Measurements from ENCODE around the gene IFFO2. TPM values are rescaled to one million over a fixed set of nuclear protein-coding genes. Genes with fewer than 3 reads are reported as not detected.

IFFO2 gene
- total and polyA plus RNA-seq, 2 experiments from 2014 or later = 0.71 to 7.5 TPM

DNA sequence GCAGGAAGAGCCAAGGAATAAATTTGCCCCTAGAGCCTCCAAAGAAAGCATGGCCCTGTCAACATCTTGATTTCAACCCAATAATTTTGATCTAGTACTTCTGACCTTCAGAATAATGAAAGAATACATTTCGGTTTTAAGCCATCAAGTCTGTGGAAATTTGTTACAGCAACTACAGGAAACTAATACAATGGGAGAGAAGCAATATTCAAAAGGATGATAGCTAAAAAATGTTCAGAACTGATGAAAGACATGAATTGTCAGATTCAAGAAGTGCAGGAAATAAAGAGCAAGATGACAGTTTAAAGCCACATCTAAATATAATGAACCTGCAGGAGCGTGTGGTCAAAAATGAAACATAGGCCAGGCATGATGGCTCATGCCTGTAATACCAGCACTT lies 24.8 kb upstream of the IFFO2 start (continued):
- TF ChIP-seq EZH2phosphoT487 (IDR thresholded peaks at IDR 0.05; ENCODE audit: unreplicated experiment) (no peak), JUNB (IDR thresholded peaks at IDR 0.05; ENCODE audit: unreplicated experiment) (no peak), POLR2AphosphoS5 (IDR thresholded peaks at IDR 0.05; ENCODE audit: low read depth) (no peak)
- TF ChIP-seq, protein P1, sequence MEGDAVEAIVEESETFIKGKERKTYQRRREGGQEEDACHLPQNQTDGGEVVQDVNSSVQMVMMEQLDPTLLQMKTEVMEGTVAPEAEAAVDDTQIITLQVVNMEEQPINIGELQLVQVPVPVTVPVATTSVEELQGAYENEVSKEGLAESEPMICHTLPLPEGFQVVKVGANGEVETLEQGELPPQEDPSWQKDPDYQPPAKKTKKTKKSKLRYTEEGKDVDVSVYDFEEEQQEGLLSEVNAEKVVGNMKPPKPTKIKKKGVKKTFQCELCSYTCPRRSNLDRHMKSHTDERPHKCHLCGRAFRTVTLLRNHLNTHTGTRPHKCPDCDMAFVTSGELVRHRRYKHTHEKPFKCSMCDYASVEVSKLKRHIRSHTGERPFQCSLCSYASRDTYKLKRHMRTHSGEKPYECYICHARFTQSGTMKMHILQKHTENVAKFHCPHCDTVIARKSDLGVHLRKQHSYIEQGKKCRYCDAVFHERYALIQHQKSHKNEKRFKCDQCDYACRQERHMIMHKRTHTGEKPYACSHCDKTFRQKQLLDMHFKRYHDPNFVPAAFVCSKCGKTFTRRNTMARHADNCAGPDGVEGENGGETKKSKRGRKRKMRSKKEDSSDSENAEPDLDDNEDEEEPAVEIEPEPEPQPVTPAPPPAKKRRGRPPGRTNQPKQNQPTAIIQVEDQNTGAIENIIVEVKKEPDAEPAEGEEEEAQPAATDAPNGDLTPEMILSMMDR (conservative IDR thresholded peaks at IDR 0.05; ENCODE audit: low read depth in 2 of 2) = no peak
- TF ChIP-seq, protein P2, sequence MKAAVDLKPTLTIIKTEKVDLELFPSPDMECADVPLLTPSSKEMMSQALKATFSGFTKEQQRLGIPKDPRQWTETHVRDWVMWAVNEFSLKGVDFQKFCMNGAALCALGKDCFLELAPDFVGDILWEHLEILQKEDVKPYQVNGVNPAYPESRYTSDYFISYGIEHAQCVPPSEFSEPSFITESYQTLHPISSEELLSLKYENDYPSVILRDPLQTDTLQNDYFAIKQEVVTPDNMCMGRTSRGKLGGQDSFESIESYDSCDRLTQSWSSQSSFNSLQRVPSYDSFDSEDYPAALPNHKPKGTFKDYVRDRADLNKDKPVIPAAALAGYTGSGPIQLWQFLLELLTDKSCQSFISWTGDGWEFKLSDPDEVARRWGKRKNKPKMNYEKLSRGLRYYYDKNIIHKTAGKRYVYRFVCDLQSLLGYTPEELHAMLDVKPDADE (IDR thresholded peaks at IDR 0.05) = no peak

DNA sequence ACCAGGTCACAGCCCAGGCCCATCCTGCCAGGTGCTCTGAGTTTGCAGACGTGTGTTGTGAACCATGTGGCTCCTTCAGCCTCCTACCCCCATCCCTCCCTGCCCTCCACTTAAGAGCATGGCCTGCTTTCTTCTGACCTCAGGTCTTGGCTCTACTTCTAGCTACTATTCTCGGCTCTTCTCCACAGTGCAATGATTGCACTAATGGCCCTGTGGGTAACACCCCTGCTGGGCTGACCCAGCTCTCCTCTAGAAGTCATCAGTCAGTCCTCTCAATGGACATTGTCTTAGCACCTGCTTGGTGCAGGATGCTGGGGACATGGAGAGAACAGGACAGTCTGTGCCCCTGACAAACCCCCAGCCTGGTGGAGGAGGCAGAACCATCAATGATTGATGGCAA lies 22.2 kb upstream of the IFFO2 start:
- Histone ChIP-seq H3K4me3 (no peak overlapping the region), H4K20me1 (replicated peaks; ENCODE audit: insufficient read depth) (no peaks in the 10 kb centered on the region), H2AFZ (no peak overlapping the region), H3K27ac (ENCODE audit: low read depth) (no peak overlapping the region), H3K4me1 (ENCODE audit: insufficient read depth) (no peaks in the 10 kb centered on the region), H3K9me2 (ENCODE audit: insufficient read depth) (no peaks in the 10 kb centered on the region; the same call in 1 of the 2 replicates), H3K27me3 (ENCODE audit: insufficient read depth) (no peaks in the 10 kb centered on the region), H3F3A (replicated peaks; ENCODE audit: low read depth) (no peaks in the 10 kb centered on the region), H3K4me2 (no peak overlapping the region), H3K79me2 (replicated peaks; ENCODE audit: insufficient read depth) (no peaks in the 10 kb centered on the region), H3K36me3 (ENCODE audit: insufficient read depth) (no peaks in the 10 kb centered on the region)
- peaks cover 5% of the 10 kb centered on the region for H3K27me3 Mint-ChIP-seq (ENCODE audit: insufficient read depth, low read depth, poor library complexity)
- no peak overlapping the region for H3K4me3 Mint-ChIP-seq
- no peak for ATAC-seq
- H3K9me3 Mint-ChIP-seq = no peaks in the 10 kb centered on the region; the same call in 2 of the 3 replicates
- no peak for DNase-seq (ENCODE audit: low spot score)
- H3K27ac Mint-ChIP-seq = no peak overlapping the region
- H3K36me3 Mint-ChIP-seq (ENCODE audit: low read depth) = no peaks in the 10 kb centered on the region
- no peaks in the 10 kb centered on the region for H3K4me1 Mint-ChIP-seq
- TF ChIP-seq CREB1 (CRISPR knock-in tag; IDR thresholded peaks at IDR 0.05; ENCODE audit: low read depth) = no peak
- TF ChIP-seq, protein P1 (conservative IDR thresholded peaks at IDR 0.05; ENCODE audit: low read depth in 2 of 2) = no peak
- no peak for TF ChIP-seq EZH2phosphoT487 (IDR thresholded peaks at IDR 0.05; ENCODE audit: unreplicated experiment)
- no peak for TF ChIP-seq ZNF114 (CRISPR knock-in tag; IDR thresholded peaks at IDR 0.05)
- TF ChIP-seq, protein P2 (IDR thresholded peaks at IDR 0.05) = no peak
- no peak for TF ChIP-seq EZH2 (IDR thresholded peaks at IDR 0.05; ENCODE audit: low read depth, unreplicated experiment)
- TF ChIP-seq STAT1 (IDR thresholded peaks at IDR 0.05; ENCODE audit: unreplicated experiment) = no peak
- no peak for TF ChIP-seq ZNF462 (CRISPR knock-in tag; IDR thresholded peaks at IDR 0.05)
